Activated B cell treated with CpG ODN at 0.5 μM for 24 hours (primary cell): ENCODE measurements around the gene RAB22A. TPM values are rescaled to one million over a fixed set of nuclear protein-coding genes. Genes with fewer than 3 reads are reported as not detected.
A peak's percentile ranks its signal among the peaks of the same experiment; 100 is the strongest.

Source experiments
- ATAC-seq: fragments of 200-7000 bp; cut with Tn5 transposase; one replicate; pipeline ENCODE4 v1.10.0; 2021; ENCODE audit warnings: low read depth, mild to moderate bottlenecking, moderate library complexity
- CTCF ChIA-PET: fragments of 350-600 bp; sonication (Branson Sonifier 250); formaldehyde crosslinking; loops from one replicate; lab custom pipeline; 2021; ENCODE audit warnings: antibody characterized with exemption; lab: Charles Lee
- POLR2A ChIA-PET: fragments of 350-600 bp; sonication (Branson Sonifier 250); formaldehyde crosslinking; loops from one replicate; lab custom pipeline; 2021; ENCODE audit warnings: antibody characterized with exemption; lab: Charles Lee
- DNase-seq: peaks from one replicate; pipeline ENCODE4 v3.0.0; 2022
- H3K27ac Mint-ChIP-seq: one replicate; pipeline ENCODE4 v1.8.0; 2020; ENCODE audit warnings: mixed read lengths
- H3K27me3 Mint-ChIP-seq: one replicate; pipeline ENCODE4 v1.8.0; 2021; ENCODE audit warnings: mixed read lengths
- H3K36me3 Mint-ChIP-seq: one replicate; pipeline ENCODE4 v1.8.0; 2021; ENCODE audit warnings: low read depth, mixed read lengths
- H3K4me1 Mint-ChIP-seq: one replicate; pipeline ENCODE4 v1.8.0; 2021; ENCODE audit warnings: mixed read lengths
- H3K4me3 Mint-ChIP-seq: one replicate; pipeline ENCODE4 v1.8.0; 2020; ENCODE audit warnings: mild to moderate bottlenecking, mixed read lengths
- H3K9me3 Mint-ChIP-seq: one replicate; pipeline ENCODE4 v1.8.0; 2020; ENCODE audit warnings: mixed read lengths
- intact Hi-C: fragments of 100-400 bp; cut with micrococcal nuclease; formaldehyde crosslinking; loops from one replicate; pipeline ENCODE4 v1.15.1; 2024
- total RNA-seq: library from RNA; stranded (reverse); gene quantifications from 2 replicates; pipeline ENCODE4 v1.2.3, GENCODE V29; 2022
- TF ChIP-seq, protein P1 (sequence below): fragments of 200-600 bp; IDR thresholded peaks from one replicate; pipeline ENCODE4 v1.8.0; 2022; ENCODE audit warnings: antibody characterized with exemption, mild to moderate bottlenecking

RAB22A gene
- total RNA-seq, 1 donor from 2014 or later = 15.7 TPM

DNA sequence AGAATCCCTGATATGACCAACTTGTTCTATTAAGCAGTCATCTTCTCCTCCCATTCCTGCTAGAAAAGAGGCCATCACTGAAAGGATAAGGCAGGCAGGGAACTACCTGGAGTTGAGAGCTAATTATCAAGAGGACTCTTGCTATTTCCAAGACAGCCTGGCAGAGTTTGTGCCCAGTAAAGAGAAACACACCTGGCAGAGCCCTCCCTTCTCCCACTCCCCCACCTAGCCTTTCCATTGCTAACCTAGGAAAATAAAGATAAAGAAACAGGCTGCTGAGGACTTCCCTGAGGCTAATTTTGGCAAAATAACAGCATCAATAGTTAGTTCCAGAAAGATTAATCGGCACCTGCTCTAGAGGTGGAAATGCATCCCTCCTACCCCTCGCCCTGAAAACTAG, 20.4 kb upstream of the RAB22A start:
- Mint-ChIP-seq H3K4me1 (peaks cover 23% of the 10 kb centered on the region), H3K36me3 (peaks cover 27% of the 10 kb centered on the region), H3K27me3 (no peaks in the 10 kb centered on the region), H3K4me3 (no peak overlapping the region), H3K9me3 (no peaks in the 10 kb centered on the region), H3K27ac (no peak overlapping the region)
- TF ChIP-seq, protein P1, sequence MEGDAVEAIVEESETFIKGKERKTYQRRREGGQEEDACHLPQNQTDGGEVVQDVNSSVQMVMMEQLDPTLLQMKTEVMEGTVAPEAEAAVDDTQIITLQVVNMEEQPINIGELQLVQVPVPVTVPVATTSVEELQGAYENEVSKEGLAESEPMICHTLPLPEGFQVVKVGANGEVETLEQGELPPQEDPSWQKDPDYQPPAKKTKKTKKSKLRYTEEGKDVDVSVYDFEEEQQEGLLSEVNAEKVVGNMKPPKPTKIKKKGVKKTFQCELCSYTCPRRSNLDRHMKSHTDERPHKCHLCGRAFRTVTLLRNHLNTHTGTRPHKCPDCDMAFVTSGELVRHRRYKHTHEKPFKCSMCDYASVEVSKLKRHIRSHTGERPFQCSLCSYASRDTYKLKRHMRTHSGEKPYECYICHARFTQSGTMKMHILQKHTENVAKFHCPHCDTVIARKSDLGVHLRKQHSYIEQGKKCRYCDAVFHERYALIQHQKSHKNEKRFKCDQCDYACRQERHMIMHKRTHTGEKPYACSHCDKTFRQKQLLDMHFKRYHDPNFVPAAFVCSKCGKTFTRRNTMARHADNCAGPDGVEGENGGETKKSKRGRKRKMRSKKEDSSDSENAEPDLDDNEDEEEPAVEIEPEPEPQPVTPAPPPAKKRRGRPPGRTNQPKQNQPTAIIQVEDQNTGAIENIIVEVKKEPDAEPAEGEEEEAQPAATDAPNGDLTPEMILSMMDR = no peak
- no peak for DNase-seq
- no peak for ATAC-seq
- ChIA-PET POLR2A (interaction anchor here (0.6 kb wide), 1 partner anchor 672 kb away, joined by 3 read pairs; no protein-coding TSS in a partner anchor), CTCF (no interaction called here)
- intact Hi-C loops = no loop called here

DNA sequence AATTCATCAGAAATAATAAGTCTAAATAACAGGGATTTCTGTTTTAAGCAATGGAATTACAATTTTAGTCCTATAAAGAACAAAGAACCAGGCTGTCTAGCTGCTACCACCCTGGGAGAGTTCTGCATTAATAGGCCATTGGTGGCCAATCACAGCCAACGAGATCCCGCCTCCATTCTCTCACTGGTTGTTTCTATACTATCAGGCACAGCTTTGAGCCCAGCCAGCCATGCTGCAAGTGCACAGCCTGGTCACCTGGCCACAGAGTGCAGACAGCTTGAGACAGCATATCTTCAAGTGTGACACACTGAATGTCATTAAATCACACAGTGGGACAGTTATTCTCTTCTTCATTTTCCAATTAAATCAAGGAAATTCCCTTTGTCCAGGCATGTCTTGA, 16.1 kb upstream of the RAB22A start:
- Mint-ChIP-seq H3K9me3 (no peaks in the 10 kb centered on the region), H3K27me3 (no peaks in the 10 kb centered on the region), H3K4me3 (no peak overlapping the region), H3K4me1 (peaks cover 18% of the 10 kb centered on the region), H3K36me3 (peaks cover 4% of the 10 kb centered on the region), H3K27ac (no peak overlapping the region)
- no peak for DNase-seq
- TF ChIP-seq, protein P1 = no peak
- ChIA-PET POLR2A (no interaction called here), CTCF (no interaction called here)
- intact Hi-C loops = no loop called here
- ATAC-seq = peak; percentile 66

DNA sequence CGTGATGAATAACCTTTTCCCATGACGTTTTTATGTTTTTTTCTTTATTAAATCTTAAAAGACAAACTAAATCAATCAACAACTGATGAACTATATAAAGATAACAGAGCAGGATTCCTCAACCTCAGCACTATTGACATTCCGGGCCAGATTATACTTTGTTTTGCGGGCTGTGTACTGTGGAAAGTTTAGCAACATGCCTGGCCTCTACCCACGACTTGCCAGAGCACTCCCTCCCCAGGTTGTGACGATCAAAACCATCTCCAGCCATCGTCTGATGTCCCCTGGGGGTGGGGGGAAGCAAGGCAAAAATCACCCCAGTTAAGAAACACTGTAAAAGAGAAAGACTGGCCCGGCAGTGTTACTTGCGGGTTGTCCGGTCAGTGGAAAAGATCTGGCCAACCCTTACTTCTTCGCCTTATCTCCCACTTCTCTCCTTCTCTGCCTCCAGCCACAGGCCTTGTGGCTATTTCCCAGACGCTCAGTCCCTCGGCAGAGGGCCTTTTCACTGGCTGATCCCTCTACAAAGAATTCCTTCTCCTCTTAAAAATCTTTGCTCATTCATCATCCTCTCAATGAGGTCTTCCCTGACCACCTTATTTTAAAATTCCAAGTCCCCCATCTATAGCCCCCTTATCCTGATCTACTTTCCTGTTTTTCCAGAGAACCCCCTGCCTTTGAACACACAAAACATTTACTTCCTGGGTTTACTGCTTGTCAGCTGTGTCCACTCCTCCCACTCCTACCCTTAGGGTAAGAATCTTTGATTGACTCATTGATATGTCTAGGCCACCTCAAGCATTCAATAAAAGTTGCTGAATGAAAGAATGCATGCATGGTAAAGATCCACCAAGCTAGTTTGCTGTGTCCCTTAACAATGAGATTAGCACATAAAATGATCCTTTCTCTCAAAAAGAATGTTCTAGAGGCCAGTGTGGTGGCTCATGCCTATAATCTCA, 14.7 kb upstream of the RAB22A start:
- no peaks in the 10 kb centered on the region for H3K36me3 Mint-ChIP-seq
- H3K27ac Mint-ChIP-seq = no peak overlapping the region
- CTCF ChIA-PET = no interaction called here
- H3K4me1 Mint-ChIP-seq = peaks cover 18% of the 10 kb centered on the region
- no peak for ATAC-seq
- H3K27me3 Mint-ChIP-seq = no peaks in the 10 kb centered on the region
- intact Hi-C loops = no loop called here
- H3K9me3 Mint-ChIP-seq = no peaks in the 10 kb centered on the region
- TF ChIP-seq, protein P1 = no peak
- DNase-seq = no peak
- POLR2A ChIA-PET = no interaction called here
- H3K4me3 Mint-ChIP-seq = no peak overlapping the region

DNA sequence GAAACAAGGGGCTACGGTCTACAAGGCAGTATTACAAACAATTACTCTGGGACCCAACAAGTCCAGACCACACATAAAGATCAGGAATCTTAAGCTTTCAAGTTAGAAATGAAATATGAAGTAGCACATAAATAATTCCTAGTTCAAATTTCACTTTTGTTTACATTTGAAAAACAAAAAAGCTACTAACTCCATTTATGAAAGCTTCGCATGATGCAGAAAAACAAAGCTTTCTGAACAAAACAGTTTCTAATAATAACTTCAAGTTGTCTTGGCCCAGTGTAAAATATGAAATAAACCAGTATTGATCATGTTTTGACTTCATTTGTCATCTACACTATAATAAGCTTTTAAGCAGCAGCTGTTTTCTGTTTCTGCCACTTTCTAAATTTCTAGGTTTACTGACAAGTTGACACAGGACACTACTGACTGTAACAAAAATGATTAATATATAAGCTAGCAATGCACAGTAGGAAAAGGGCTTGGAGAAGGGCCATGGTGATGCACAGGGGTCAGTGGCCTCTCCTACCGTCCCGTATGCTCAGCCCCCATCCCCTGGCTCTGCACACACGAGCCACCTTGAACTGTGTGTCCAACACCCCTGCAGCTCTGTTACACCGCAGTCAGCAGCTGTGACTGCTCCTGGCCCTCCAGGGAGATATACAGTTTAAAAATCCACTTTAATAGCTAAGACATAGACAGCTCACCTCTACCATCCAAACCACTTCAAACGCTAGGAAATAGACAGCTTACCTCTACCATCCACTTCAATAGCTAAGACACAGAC, 13.3 kb upstream of the RAB22A start:
- TF ChIP-seq, protein P1 = no peak
- POLR2A ChIA-PET = interaction anchor here (1.6 kb wide), 1 partner anchor 10 kb away, joined by 9 read pairs; no protein-coding TSS in a partner anchor
- CTCF ChIA-PET = no interaction called here
- DNase-seq (no peak), ATAC-seq (no peak)
- intact Hi-C loops = no loop called here
- H3K27ac Mint-ChIP-seq = no peak overlapping the region
- peaks cover 20% of the 10 kb centered on the region for H3K4me1 Mint-ChIP-seq
- H3K9me3 Mint-ChIP-seq = no peaks in the 10 kb centered on the region
- H3K4me3 Mint-ChIP-seq = no peak overlapping the region
- no peaks in the 10 kb centered on the region for H3K27me3 Mint-ChIP-seq
- H3K36me3 Mint-ChIP-seq = peaks cover 7% of the 10 kb centered on the region

DNA sequence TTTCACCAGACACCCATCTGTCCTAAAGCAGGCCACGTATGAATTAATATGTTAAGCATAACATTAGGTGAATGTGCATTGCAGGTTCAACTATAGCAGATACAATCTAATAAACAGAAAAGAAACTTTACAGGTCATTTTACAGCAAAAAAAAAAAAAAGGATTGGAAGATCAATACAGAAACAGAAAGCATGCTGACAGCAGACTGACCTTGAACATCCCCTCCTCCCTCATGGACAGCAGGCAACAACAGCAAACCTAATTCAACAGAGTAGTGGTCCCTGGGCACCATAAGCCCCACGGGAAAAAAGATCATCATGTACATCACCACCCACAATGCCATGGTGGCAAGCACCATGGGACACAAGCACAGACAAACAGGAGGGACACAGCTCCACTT, 12.1 kb upstream of the RAB22A start:
- peaks cover 14% of the 10 kb centered on the region for H3K36me3 Mint-ChIP-seq
- no peak overlapping the region for H3K4me3 Mint-ChIP-seq
- no peak for DNase-seq
- CTCF ChIA-PET = no interaction called here
- peaks cover 16% of the 10 kb centered on the region for H3K4me1 Mint-ChIP-seq
- POLR2A ChIA-PET = interaction anchor here (1.6 kb wide), 1 partner anchor 9 kb away, joined by 9 read pairs; no protein-coding TSS in a partner anchor
- H3K27me3 Mint-ChIP-seq = no peaks in the 10 kb centered on the region
- intact Hi-C loops = no loop called here
- no peak for ATAC-seq
- TF ChIP-seq, protein P1 = no peak
- no peaks in the 10 kb centered on the region for H3K9me3 Mint-ChIP-seq
- no peak overlapping the region for H3K27ac Mint-ChIP-seq
